Subcutaneous abdominal adipose tissue (tissue), 5 donors: ENCODE measurements around the gene RPH3AL.
A peak's percentile ranks its signal among the peaks of the same experiment; 100 is the strongest.
"Not testable (repeated sequence)": the region's sequence is repeated elsewhere in the genome, so short reads cannot be mapped to it uniquely, and the experiment has no call there.

ENCODE experiments used
- H3K27ac ChIP-seq: one replicate; pipeline ENCODE4 v1.7.0; 2013; ENCODE audit warnings: low read depth, mild to moderate bottlenecking, inconsistent platforms, low read length, moderate library complexity
- H3K27me3 ChIP-seq, 5 donors: one replicate each; pipeline ENCODE4 v1.7.0; 2013; ENCODE audit warnings: low read length in 5 of 5, inconsistent platforms in 1 of 5; ENCODE audit not compliant: control insufficient read depth in 5 of 5, insufficient read depth in 4 of 5
- H3K36me3 ChIP-seq, 5 donors: one replicate each; pipeline ENCODE4 v1.7.0; 2013; ENCODE audit warnings: low read length in 5 of 5; ENCODE audit not compliant: control insufficient read depth in 5 of 5, insufficient read depth in 5 of 5
- H3K4me1 ChIP-seq, 5 donors: one replicate each; pipeline ENCODE4 v1.7.0; 2013; ENCODE audit warnings: low read length in 5 of 5, mild to moderate bottlenecking in 3 of 5, moderate library complexity in 1 of 5; ENCODE audit not compliant: control insufficient read depth in 5 of 5, insufficient read depth in 5 of 5
- H3K4me3 ChIP-seq, 5 donors: one replicate each; pipeline ENCODE4 v1.7.0; 2013; ENCODE audit warnings: low read length in 5 of 5, low read depth in 1 of 5
- H3K9ac ChIP-seq, 5 donors: one replicate each; pipeline ENCODE4 v1.7.0; 2013; ENCODE audit warnings: low read length in 5 of 5, mild to moderate bottlenecking in 4 of 5, moderate library complexity in 3 of 5
- H3K9me3 ChIP-seq, 5 donors: one replicate each; pipeline ENCODE4 v1.7.0; 2013; ENCODE audit warnings: low read length in 5 of 5; ENCODE audit not compliant: control insufficient read depth in 5 of 5
- donor health status: healthy.
- donor health status: healthy.
- donor health status: healthy.
- donor health status: healthy.
- donor health status: healthy.

Gene RPH3AL

GRCh38 chr17:366657-367615, 14.3 kb upstream of the RPH3AL start:
- not testable (repeated sequence) for H3K36me3 ChIP-seq, H3K27ac ChIP-seq, H3K4me3 ChIP-seq, H3K27me3 ChIP-seq, H3K9ac ChIP-seq
- Histone ChIP-seq H3K9me3 (peaks cover 0 to 11% (median 4%) of the 10 kb centered on the region in 5 donors), H3K4me1 (peaks cover 0 to 14% (median 6%) of the 10 kb centered on the region in 5 donors)

GRCh38 chr17:364766-365165, 12.2 kb upstream of the RPH3AL start:
- no peaks in the 10 kb centered on the region for H3K27me3 ChIP-seq
- H3K27ac ChIP-seq = no peak overlapping the region
- H3K36me3 ChIP-seq = peaks cover 0 to 3% (median 2%) of the 10 kb centered on the region in 5 donors
- peaks cover 0 to 11% (median 4%) of the 10 kb centered on the region in 5 donors for H3K9me3 ChIP-seq
- no peak overlapping the region for H3K9ac ChIP-seq
- peaks cover 0 to 14% (median 6%) of the 10 kb centered on the region in 5 donors for H3K4me1 ChIP-seq
- peak overlapping the region in 1 of 5 donors; percentile 28 for H3K4me3 ChIP-seq

DNA sequence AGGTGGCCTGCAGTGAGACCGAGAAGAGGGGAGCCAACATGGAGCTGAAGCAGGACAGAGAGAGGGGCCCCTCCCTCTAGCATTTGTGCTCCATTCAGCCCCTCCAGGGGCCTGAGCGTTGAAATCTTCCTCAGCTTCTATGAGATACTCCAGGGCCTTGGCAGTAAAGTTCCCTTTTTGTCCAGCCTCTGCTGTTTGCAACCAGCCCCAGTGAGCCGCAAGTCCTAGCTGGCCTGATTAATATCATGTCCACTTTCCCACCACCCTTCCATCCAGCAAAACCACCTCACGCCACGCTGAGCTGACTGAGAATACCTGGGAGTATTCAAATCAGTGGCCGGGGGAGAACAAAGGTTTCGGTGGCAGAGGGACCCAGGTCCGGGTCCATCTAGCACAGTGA, 11.7 kb upstream of the RPH3AL start:
- H3K4me1 ChIP-seq = peaks cover 0 to 14% (median 6%) of the 10 kb centered on the region in 5 donors
- H3K27ac ChIP-seq = no peak overlapping the region
- H3K9ac ChIP-seq = peak overlapping the region in 1 of 5 donors; percentile 25
- peaks cover 0 to 11% (median 4%) of the 10 kb centered on the region in 5 donors for H3K9me3 ChIP-seq
- peaks cover 0 to 2% (median 0%) of the 10 kb centered on the region in 5 donors for H3K36me3 ChIP-seq
- peak overlapping the region in 1 of 5 donors; percentile 28 for H3K4me3 ChIP-seq
- no peaks in the 10 kb centered on the region for H3K27me3 ChIP-seq

DNA sequence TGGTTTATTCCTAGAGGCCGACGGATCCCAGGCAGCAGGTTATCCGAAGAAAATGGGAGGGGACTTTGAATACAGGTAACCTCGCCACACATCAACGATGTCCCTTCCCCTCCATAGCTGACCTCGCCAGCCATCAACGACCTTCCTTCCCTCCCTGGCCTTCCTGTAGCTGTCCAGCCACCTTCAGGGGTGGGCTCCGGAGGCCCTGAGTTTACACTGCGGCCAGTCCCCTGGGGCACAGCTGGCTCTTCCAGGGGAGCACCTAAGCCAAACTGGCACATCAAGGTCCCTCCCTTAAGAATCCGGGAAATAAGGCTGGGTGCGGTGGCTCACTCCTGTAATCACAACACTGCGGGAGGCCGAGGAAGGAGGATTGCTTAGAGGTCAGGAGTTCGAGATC, 10.1 kb upstream of the RPH3AL start:
- Histone ChIP-seq H3K36me3 (peaks cover 0 to 2% (median 0%) of the 10 kb centered on the region in 5 donors), H3K4me3 (no peak overlapping the region), H3K9me3 (peaks cover 0 to 3% (median under 1%) of the 10 kb centered on the region in 5 donors), H3K9ac (no peak overlapping the region), H3K4me1 (peaks cover 0 to 19% (median 7%) of the 10 kb centered on the region in 5 donors), H3K27me3 (no peaks in the 10 kb centered on the region), H3K27ac (no peak overlapping the region)

DNA sequence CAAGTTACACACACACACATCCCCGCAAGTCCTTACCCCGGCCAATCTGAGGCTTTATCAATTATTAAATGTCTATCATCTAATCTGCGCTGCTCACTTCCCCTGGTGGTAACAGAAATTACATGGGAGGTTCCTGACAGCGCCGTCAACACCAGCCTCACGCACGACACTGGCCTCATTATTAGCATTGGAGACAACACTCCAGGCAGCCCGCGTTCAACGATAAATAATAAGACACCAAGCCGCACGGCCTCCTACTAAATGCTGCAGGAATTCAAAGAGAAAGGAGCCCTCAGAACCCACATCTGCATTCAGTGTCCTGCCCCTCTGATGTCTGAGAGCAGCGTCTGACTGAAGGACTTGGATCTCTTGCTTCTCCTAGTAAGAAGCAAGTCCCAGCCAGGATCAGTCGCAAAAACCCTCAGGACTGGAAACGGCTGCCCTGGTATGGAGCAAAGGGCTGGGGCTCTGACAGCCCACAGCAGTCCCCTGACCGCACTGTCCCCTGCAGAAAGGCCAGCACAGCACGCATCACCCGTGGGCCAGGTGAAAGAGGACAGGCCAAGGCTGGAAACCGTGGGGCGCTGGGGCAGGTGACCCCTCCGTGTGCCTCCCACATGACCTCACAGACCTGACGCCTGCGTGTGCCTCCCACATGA, 7.6 kb upstream of the RPH3AL start:
- peaks cover 0 to 23% (median 11%) of the 10 kb centered on the region in 5 donors for H3K4me1 ChIP-seq
- no peaks in the 10 kb centered on the region for H3K27me3 ChIP-seq
- H3K9me3 ChIP-seq = no peaks in the 10 kb centered on the region
- H3K36me3 ChIP-seq = no peaks in the 10 kb centered on the region
- H3K4me3 ChIP-seq = no peak overlapping the region
- no peak overlapping the region for H3K9ac ChIP-seq
- no peak overlapping the region for H3K27ac ChIP-seq

GRCh38 chr17:358491-359151, 6.0 kb upstream of the RPH3AL start:
- Histone ChIP-seq H3K27ac (no peak overlapping the region), H3K4me3 (no peak overlapping the region), H3K9ac (no peak overlapping the region), H3K9me3 (no peaks in the 10 kb centered on the region), H3K4me1 (peaks cover 0 to 19% (median 16%) of the 10 kb centered on the region in 5 donors), H3K27me3 (no peaks in the 10 kb centered on the region), H3K36me3 (no peaks in the 10 kb centered on the region)

DNA sequence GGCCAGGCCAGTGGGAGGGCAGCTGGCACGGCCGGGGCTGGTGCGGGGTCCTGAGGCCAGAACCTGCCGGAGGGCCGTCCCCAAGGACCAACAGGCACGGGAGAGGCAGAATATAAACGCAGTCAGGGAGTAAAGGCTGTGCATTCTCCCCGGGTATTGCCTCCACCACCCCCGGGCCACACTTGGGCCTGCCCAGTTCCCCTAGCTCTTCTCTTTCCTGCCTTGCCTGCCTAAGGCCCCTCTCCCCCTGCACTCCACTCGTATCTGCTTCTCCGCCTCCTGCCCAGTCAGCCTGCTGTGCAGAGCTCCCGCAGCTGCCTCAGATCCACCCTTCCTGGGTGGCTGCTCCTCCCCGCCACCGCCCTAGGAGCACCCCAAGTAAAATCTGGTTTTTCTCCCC, 5.0 kb upstream of the RPH3AL start:
- Histone ChIP-seq H3K9ac (no peak overlapping the region), H3K4me1 (peaks cover 0 to 29% (median 25%) of the 10 kb centered on the region in 5 donors), H3K36me3 (no peaks in the 10 kb centered on the region), H3K27ac (no peak overlapping the region), H3K27me3 (no peaks in the 10 kb centered on the region), H3K9me3 (no peaks in the 10 kb centered on the region), H3K4me3 (no peak overlapping the region)

DNA sequence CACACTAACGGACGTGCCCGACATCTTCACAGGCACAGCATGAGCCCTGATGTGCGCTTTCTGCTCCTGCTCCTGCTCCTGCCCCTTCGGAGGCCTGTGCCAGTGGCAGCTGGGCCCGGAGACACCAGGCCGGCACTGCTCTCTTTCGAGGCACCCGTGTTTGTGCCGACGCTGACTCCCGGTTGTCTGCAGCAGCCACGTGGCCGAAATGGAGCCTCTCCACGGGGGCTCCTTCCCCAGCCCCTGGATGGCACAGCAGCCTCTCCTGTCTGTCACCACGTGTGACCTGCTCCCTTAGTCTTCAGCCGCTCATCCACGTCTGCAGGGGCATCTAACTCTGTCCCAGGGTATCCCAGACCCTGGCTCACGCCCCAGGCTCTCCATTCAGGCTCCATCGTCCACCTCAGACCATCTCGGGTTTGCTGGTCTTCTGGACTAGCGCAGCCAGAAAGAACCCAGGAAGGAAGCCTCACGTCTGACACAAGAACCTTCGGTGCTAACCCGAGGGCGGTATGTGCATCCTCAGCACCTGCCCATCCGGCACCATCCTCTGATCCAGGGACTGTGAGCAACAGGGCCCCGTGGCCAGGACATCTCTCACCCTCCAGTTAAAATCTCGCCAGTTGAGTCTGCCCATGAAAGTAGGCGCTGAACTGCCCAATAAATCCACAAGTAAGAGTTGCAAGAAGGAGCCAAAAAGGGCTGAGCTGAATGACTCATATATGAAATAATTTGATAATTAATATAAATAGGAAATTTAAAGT, 4.2 kb upstream of the RPH3AL start:
- no peaks in the 10 kb centered on the region for H3K36me3 ChIP-seq

More for the DNA sequence above, 4.2 kb upstream of the RPH3AL start:
- H3K27ac ChIP-seq = no peak overlapping the region
- peaks cover 2 to 37% (median 33%) of the 10 kb centered on the region in 5 donors for H3K4me1 ChIP-seq
- H3K9me3 ChIP-seq = no peaks in the 10 kb centered on the region
- no peak overlapping the region for H3K4me3 ChIP-seq
- H3K9ac ChIP-seq = no peak overlapping the region
- H3K27me3 ChIP-seq = no peaks in the 10 kb centered on the region
